C4-2B (cell line): ENCODE data around the gene SPDYE3.
"Not testable (repeated sequence)": the region's sequence is repeated elsewhere in the genome, so short reads cannot be mapped to it uniquely, and the experiment has no call there.

Experiments
- H3K27ac ChIP-seq: fragments of 450-650 bp; 2 replicates; pipeline ENCODE4 v1.5.1; 2017
- ZFX ChIP-seq: fragments of 450-650 bp; IDR thresholded peaks from 2 replicates; pipeline ENCODE4 v1.6.1; 2017
- TF ChIP-seq, protein P1 (sequence below): fragments of 450-650 bp; conservative IDR thresholded peaks from 2 replicates; pipeline ENCODE4 v1.5.1; 2017; ENCODE audit warnings: mild to moderate bottlenecking

SPDYE3 gene

DNA sequence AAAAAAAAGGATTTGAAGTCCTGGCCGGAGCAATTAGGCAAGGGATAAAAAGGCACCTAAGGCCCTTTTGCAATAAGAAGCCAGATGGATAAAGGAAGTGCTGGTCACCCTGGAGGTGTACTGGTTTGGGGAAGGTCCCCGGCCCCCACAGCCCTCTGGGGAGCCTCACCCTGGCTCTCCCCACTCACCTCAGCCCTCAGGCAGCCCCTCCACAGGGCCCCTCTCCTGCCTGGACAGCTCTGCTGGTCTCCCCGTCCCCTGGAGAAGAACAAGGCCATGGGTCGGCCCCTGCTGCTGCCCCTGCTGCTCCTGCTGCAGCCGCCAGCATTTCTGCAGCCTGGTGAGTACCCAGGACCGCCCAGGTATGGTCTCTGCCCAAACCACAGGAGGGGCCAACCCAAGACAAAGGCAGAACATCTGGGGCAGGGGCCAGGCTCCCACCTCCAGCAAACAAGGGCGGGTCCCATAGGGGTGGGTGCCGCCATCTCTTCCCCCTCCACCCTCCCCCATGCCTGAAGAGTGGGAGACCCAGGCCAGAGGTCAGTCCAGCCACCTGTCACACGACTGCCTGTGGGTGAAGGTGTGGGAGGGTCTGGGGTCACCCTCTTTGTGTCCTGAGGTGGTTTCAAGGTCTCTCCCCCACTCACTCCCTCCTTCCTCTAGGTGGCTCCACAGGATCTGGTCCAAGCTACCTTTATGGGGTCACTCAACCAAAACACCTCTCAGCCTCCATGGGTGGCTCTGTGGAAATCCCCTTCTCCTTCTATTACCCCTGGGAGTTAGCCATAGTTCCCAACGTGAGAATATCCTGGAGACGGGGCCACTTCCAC, 50.7 kb downstream of the SPDYE3 start, which contains the start of gene PILRB:
PILRB (plus strand) TSS at position 91 of the 830 bp plus-strand sequence; CDS start at position 277, 186 bp downstream.
- no peak within 1 kb of the TSS for H3K27ac ChIP-seq
- TF ChIP-seq, protein P1, sequence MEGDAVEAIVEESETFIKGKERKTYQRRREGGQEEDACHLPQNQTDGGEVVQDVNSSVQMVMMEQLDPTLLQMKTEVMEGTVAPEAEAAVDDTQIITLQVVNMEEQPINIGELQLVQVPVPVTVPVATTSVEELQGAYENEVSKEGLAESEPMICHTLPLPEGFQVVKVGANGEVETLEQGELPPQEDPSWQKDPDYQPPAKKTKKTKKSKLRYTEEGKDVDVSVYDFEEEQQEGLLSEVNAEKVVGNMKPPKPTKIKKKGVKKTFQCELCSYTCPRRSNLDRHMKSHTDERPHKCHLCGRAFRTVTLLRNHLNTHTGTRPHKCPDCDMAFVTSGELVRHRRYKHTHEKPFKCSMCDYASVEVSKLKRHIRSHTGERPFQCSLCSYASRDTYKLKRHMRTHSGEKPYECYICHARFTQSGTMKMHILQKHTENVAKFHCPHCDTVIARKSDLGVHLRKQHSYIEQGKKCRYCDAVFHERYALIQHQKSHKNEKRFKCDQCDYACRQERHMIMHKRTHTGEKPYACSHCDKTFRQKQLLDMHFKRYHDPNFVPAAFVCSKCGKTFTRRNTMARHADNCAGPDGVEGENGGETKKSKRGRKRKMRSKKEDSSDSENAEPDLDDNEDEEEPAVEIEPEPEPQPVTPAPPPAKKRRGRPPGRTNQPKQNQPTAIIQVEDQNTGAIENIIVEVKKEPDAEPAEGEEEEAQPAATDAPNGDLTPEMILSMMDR, result no peak
- no peak for TF ChIP-seq ZFX

DNA sequence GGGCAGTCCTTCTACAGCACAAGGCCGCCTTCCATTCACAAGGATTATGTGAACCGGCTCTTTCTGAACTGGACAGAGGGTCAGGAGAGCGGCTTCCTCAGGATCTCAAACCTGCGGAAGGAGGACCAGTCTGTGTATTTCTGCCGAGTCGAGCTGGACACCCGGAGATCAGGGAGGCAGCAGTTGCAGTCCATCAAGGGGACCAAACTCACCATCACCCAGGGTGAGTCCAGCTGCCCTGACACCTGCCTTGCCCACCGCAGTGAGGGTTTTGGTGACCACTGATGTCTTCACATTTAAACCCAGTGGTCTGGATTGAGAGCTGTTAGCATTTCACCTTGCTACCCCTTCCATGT, 51.3 kb downstream of the SPDYE3 start:
- TF ChIP-seq ZFX, result no peak
- TF ChIP-seq, protein P1, result no peak

DNA sequence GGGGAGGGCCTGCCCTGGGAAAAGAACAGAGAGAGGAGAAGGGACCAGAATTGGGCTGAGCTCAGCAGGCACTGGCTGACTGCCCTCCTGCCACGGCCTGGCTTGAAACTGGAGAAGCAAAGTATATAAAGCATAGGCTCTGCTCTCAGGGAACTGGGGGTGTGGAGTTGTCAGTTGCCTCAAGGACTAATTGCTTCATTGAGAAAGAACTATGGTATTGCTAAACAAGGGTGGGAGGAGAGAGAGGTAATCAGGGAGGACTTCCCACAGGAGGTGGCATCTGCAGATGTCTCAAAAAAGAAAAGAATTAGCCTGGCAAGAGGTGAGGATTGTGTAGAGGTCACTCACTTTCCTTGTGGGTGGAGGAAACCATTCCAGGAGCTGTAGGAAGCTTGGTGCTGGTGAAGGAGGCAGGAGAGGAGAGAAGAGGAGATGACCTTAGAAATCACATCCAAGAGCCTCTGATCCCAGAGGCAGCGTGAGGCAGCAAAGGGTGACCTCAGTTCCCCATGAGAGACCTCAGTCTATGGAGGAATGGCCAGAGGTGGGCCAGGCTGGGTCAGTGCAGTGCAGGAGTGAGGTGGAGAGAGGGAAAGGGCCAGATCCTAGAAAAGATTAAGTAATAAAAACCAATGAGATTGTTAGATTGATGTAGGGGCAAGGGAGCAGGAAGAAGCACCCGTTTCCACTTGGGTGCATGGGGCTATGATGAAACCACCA, 52.8 kb downstream of the SPDYE3 start:
- H3K27ac ChIP-seq, result no peak overlapping the region
- TF ChIP-seq, protein P1, result no peak
- TF ChIP-seq ZFX, result no peak

More for the DNA sequence above, 51.3 kb downstream of the SPDYE3 start:
- no peak overlapping the region for H3K27ac ChIP-seq

DNA sequence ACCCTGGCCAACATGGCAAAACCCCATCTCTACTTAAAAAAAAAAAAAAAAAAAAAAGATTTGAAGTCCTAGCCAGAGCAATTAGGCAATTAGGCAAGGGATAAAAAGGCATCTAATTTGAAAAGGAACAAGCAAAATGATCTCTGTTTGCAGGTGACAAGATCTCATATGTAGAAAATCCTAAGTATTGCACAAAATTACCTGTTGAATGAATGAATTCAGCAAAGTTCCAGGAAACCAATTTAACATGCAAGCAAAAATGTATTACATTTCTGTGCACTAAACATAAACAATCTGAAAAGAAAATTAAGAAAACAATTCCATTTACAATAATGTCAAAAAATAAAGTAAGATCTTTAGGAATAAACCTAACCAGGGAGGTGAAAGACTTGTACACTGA, 55.6 kb downstream of the SPDYE3 start:
- TF ChIP-seq, protein P1, result no peak
- TF ChIP-seq ZFX, result no peak
- no peak overlapping the region for H3K27ac ChIP-seq

DNA sequence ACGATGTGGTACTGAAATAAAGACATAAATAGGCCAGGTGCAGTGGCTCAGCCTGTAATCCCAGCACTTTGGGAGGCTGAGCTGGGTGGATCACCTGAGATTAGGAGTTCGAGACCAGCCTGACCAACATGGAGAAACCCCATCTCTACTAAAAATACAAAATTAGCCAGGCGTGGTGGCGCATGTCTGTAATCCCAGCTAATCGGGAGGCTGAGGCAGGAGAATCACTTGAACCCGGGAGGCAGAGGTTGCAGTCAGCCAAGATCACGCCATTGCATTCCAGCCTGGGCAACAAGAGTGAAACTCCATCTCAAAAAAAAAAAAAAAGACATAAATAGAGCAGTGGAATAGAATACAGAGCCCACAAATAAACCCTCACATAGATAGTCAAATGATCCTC, 56.3 kb downstream of the SPDYE3 start:
- not testable (repeated sequence) for H3K27ac ChIP-seq

DNA sequence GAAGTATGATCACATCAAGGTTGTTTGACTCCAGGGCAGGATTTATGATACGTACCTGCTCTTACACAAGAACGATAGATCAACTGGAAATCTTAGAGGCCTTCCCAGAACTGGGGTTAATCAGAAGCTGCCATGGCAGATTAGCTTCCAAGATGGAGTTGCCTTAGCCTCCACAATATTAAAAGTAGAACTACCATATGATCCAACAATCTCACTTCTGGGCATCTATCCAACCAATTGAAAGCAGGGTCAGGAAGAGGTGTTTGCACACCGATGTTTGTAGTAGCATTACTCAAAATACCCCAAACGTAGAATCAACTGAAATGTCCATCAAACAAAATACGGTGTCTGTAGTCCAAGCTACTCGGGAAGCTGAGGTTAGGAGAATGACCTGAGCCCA, 57.0 kb downstream of the SPDYE3 start:
- H3K27ac ChIP-seq, result no peak overlapping the region
- TF ChIP-seq, protein P1, result no peak
- no peak for TF ChIP-seq ZFX

DNA sequence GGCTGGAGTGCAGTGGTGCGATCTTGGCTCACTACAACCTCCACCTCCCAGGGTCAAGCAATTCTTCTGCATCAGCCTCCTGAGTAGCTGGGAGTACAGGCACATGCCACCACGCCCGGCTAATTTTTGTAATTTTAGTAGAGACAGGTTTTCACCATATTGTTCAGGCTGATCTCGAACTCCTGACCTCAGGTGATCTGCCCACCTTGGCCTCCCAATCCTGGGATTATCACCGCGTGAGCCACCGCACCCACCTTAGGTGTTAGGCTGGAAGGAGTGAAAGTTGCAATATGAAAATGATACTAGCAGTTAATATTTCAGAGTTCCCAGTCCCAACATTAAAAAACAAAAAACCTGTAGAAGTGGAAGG, 58.5 kb downstream of the SPDYE3 start:
- H3K27ac ChIP-seq, result not testable (repeated sequence)

DNA sequence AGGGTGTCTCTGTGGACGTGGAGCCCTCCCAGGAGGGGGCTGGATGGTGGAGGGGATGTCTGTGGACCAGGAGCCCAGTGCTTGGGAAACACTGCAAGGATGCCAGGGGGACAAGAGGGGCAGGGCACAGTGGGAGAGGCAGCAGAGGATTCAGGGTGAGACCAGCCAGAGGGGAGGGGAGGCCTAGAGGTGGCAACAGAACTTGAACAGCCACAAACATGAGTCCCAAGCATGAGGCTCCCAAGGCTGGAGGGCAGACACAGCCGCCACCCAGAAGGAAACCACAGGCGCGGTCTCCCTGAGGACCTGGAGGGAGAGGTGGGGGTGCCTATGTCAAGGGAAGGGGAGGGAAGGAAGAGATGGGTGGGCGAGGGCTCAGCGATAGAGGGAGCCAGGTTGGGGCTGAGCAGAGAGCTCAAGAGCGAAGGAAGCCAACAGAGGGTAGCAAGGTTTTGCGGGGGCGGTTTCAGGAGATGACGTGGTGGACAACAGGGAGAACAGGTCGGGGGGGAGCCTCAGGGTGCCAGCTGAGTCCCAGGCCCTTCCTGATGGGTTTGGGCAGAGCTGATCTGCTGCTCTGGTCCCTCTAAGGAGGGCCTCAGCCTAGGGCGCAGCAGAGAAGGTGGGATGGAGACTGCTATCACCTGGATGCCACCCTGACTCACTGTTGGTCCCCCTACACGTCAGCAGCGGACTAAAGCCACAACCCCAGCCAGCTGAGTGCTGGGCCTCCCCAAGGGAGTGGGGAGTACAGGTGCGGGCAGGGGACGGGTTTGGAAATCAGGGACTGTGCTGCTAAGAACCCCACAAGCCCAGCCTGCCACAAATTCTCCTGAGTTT, 59.1 kb downstream of the SPDYE3 start:
- TF ChIP-seq ZFX, result no peak
- TF ChIP-seq, protein P1, result no peak
- H3K27ac ChIP-seq, result no peak overlapping the region
